Effector memory CD4-positive, alpha-beta T cell (primary cell): ENCODE measurements around the gene MN1.

ENCODE experiments used
- DNase-seq, 3 donors: peaks; one replicate each; pipeline ENCODE4 v3.0.0-alpha.2; 2020
- H3K27ac ChIP-seq: 2 replicates; pipeline ENCODE4 v1.7.0; 2013; ENCODE audit warnings: mild to moderate bottlenecking, low read length, moderate library complexity; ENCODE audit not compliant: insufficient read depth, poor library complexity, severe bottlenecking
- H3K27me3 ChIP-seq: replicated peaks from 2 replicates; pipeline ENCODE4 v1.7.0; 2013; ENCODE audit warnings: mild to moderate bottlenecking, low read length; ENCODE audit not compliant: insufficient read depth, control insufficient read depth, poor library complexity, severe bottlenecking
- H3K36me3 ChIP-seq: 2 replicates; pipeline ENCODE4 v1.7.0; 2013; ENCODE audit warnings: mild to moderate bottlenecking, low read length, moderate library complexity; ENCODE audit not compliant: control insufficient read depth, insufficient read depth
- H3K4me1 ChIP-seq: 2 replicates; pipeline ENCODE4 v1.7.0; 2013; ENCODE audit warnings: low read length, mild to moderate bottlenecking; ENCODE audit not compliant: control insufficient read depth, insufficient read depth, poor library complexity, severe bottlenecking
- H3K4me3 ChIP-seq: 2 replicates; pipeline ENCODE4 v1.7.0; 2013; ENCODE audit warnings: low read length, low read depth, mild to moderate bottlenecking; ENCODE audit not compliant: insufficient read depth, poor library complexity, severe bottlenecking
- H3K9me3 ChIP-seq: 2 replicates; pipeline ENCODE4 v1.7.0; 2013; ENCODE audit warnings: mild to moderate bottlenecking, low read length, moderate library complexity; ENCODE audit not compliant: control insufficient read depth

The MN1 gene

GRCh38 chr22:27785831-27786230, 15.7 kb downstream of the MN1 start:
- peaks cover 4% of the 10 kb centered on the region for H3K27me3 ChIP-seq
- H3K36me3 ChIP-seq, result no peaks in the 10 kb centered on the region

GRCh38 chr22:27784120-27784475, 17.5 kb downstream of the MN1 start:
- Histone ChIP-seq H3K4me1 (no peaks in the 10 kb centered on the region), H3K4me3 (no peak overlapping the region), H3K9me3 (no peaks in the 10 kb centered on the region), H3K27ac (no peak overlapping the region), H3K36me3 (no peaks in the 10 kb centered on the region), H3K27me3 (peaks cover 4% of the 10 kb centered on the region)
- DNase-seq, result no peak

More at GRCh38 chr22:27785831-27786230, 15.7 kb downstream of the MN1 start:
- no peak for DNase-seq
- no peaks in the 10 kb centered on the region for H3K4me1 ChIP-seq
- H3K27ac ChIP-seq, result no peak overlapping the region
- no peak overlapping the region for H3K4me3 ChIP-seq
- H3K9me3 ChIP-seq, result no peaks in the 10 kb centered on the region

GRCh38 chr22:27783436-27784119, 18.0 kb downstream of the MN1 start:
- Histone ChIP-seq H3K36me3 (no peaks in the 10 kb centered on the region), H3K9me3 (no peaks in the 10 kb centered on the region), H3K27ac (no peak overlapping the region), H3K27me3 (peaks cover 4% of the 10 kb centered on the region), H3K4me1 (no peaks in the 10 kb centered on the region), H3K4me3 (no peak overlapping the region)
- DNase-seq, result no peak

GRCh38 chr22:27782088-27782487, 19.5 kb downstream of the MN1 start:
- Histone ChIP-seq H3K9me3 (no peaks in the 10 kb centered on the region), H3K4me3 (no peak overlapping the region), H3K27ac (no peak overlapping the region), H3K27me3 (peaks cover 4% of the 10 kb centered on the region), H3K4me1 (no peaks in the 10 kb centered on the region), H3K36me3 (no peaks in the 10 kb centered on the region)
- no peak for DNase-seq

GRCh38 chr22:27780161-27780575, 21.4 kb downstream of the MN1 start:
- H3K4me1 ChIP-seq, result no peaks in the 10 kb centered on the region

GRCh38 chr22:27779643-27780042, 21.9 kb downstream of the MN1 start:
- H3K4me1 ChIP-seq, result no peaks in the 10 kb centered on the region
- no peak overlapping the region for H3K27ac ChIP-seq
- no peak overlapping the region for H3K4me3 ChIP-seq
- H3K36me3 ChIP-seq, result no peaks in the 10 kb centered on the region
- H3K9me3 ChIP-seq, result no peaks in the 10 kb centered on the region
- no peak for DNase-seq
- H3K27me3 ChIP-seq, result peaks cover 4% of the 10 kb centered on the region

More at GRCh38 chr22:27780161-27780575, 21.4 kb downstream of the MN1 start:
- no peak for DNase-seq
- H3K27ac ChIP-seq, result no peak overlapping the region
- H3K27me3 ChIP-seq, result peaks cover 4% of the 10 kb centered on the region
- no peaks in the 10 kb centered on the region for H3K9me3 ChIP-seq
- no peak overlapping the region for H3K4me3 ChIP-seq
- no peaks in the 10 kb centered on the region for H3K36me3 ChIP-seq

- H3K27me3 ChIP-seq, result peaks cover 4% of the 10 kb centered on the region
- no peak overlapping the region for H3K27ac ChIP-seq
These were observed 23.1 kb downstream of the MN1 start for GRCh38 chr22:27778294-27779090.

GRCh38 chr22:27777128-27777527, 24.4 kb downstream of the MN1 start:
- Histone ChIP-seq H3K4me3 (no peak overlapping the region), H3K4me1 (no peaks in the 10 kb centered on the region), H3K27me3 (peaks cover under 1% of the 10 kb centered on the region), H3K36me3 (no peaks in the 10 kb centered on the region), H3K27ac (no peak overlapping the region), H3K9me3 (no peaks in the 10 kb centered on the region)
- no peak for DNase-seq

More at GRCh38 chr22:27778294-27779090, 23.1 kb downstream of the MN1 start:
- Histone ChIP-seq H3K4me3 (no peak overlapping the region), H3K4me1 (no peaks in the 10 kb centered on the region), H3K36me3 (no peaks in the 10 kb centered on the region), H3K9me3 (no peaks in the 10 kb centered on the region)
- DNase-seq, result no peak

- no peak for DNase-seq
- H3K9me3 ChIP-seq, result no peaks in the 10 kb centered on the region
- H3K4me3 ChIP-seq, result no peak overlapping the region
- no peak overlapping the region for H3K27ac ChIP-seq
- H3K27me3 ChIP-seq, result no peaks in the 10 kb centered on the region
- H3K36me3 ChIP-seq, result no peaks in the 10 kb centered on the region
- H3K4me1 ChIP-seq, result no peaks in the 10 kb centered on the region
These were observed 25.0 kb downstream of the MN1 start for GRCh38 chr22:27776650-27776958.
